Measurements from ENCODE around the gene SMOC2. TPM values are rescaled to one million over a fixed set of nuclear protein-coding genes. Genes with fewer than 3 reads are reported as not detected.

The SMOC2 gene
- total RNA-seq, 1 donor = not detected

- TF ChIP-seq, protein P1, sequence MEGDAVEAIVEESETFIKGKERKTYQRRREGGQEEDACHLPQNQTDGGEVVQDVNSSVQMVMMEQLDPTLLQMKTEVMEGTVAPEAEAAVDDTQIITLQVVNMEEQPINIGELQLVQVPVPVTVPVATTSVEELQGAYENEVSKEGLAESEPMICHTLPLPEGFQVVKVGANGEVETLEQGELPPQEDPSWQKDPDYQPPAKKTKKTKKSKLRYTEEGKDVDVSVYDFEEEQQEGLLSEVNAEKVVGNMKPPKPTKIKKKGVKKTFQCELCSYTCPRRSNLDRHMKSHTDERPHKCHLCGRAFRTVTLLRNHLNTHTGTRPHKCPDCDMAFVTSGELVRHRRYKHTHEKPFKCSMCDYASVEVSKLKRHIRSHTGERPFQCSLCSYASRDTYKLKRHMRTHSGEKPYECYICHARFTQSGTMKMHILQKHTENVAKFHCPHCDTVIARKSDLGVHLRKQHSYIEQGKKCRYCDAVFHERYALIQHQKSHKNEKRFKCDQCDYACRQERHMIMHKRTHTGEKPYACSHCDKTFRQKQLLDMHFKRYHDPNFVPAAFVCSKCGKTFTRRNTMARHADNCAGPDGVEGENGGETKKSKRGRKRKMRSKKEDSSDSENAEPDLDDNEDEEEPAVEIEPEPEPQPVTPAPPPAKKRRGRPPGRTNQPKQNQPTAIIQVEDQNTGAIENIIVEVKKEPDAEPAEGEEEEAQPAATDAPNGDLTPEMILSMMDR (IDR thresholded peaks at IDR 0.05; ENCODE audit: insufficient read depth, low read depth, low read length) = no peak
- no peak for DNase-seq (ENCODE audit: low read depth)
- H3K4me3 ChIP-seq (ENCODE audit: low read depth, low read length) = no peak overlapping the region
Measured at GRCh38 chr6:168578036-168578435, 137.1 kb downstream of the SMOC2 start.

DNA sequence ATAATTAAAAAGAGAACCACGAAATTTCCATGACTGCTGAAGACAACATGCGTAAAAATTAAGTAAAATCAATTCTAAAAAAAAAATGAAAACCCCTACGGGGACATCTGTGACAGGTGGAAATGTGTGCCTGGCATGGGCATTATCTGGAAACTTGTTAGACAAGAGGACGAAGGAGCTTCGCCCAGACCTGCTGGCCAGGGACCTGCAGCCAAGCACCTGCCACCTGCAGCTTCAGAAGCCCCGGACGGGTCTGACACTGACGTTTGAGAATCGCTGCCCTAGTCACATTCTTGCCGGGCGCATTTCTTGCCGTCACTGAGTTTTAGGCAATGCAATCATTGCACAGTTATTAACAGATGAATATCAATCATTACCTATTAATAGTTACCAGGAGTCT, 140.3 kb downstream of the SMOC2 start:
- TF ChIP-seq, protein P1 (IDR thresholded peaks at IDR 0.05; ENCODE audit: insufficient read depth, low read depth, low read length) = no peak
- DNase-seq (ENCODE audit: low read depth) = no peak
- H3K4me3 ChIP-seq (ENCODE audit: low read depth, low read length) = no peak overlapping the region

GRCh38 chr6:168581706-168582105, 140.7 kb downstream of the SMOC2 start:
- TF ChIP-seq, protein P1 (IDR thresholded peaks at IDR 0.05; ENCODE audit: insufficient read depth, low read depth, low read length) = no peak

DNA sequence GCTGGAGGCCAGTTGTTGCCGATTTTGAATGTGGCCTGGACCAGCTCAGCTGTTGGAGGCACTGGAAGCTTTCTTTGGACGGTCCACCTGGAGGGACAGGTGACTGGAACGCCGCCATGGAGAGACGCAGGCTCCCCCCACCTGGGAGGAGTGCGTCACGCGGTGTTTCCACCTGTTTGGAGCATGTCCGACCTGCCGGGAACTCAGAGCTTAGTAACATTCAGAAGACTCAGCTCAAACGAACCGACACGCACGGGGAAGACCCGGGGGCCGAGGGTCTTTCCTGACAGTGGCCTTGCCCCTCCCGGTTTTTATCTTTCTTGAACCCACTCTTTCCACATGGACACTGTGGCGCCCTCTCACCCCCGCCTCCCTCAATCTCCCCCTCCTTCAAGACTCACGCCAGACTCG, 141.6 kb downstream of the SMOC2 start:
- DNase-seq (ENCODE audit: low read depth) = no peak
- H3K4me3 ChIP-seq (ENCODE audit: low read depth, low read length) = no peak overlapping the region
- TF ChIP-seq, protein P1 (IDR thresholded peaks at IDR 0.05; ENCODE audit: insufficient read depth, low read depth, low read length) = no peak

More at GRCh38 chr6:168581706-168582105, 140.7 kb downstream of the SMOC2 start:
- no peak for DNase-seq (ENCODE audit: low read depth)
- H3K4me3 ChIP-seq (ENCODE audit: low read depth, low read length) = no peak overlapping the region

- TF ChIP-seq, protein P1 (IDR thresholded peaks at IDR 0.05; ENCODE audit: insufficient read depth, low read depth, low read length) = no peak
- no peak overlapping the region for H3K4me3 ChIP-seq (ENCODE audit: low read depth, low read length)
- DNase-seq (ENCODE audit: low read depth) = no peak
Measured at GRCh38 chr6:168583126-168583525, 142.1 kb downstream of the SMOC2 start.

GRCh38 chr6:168583821-168584220, 142.8 kb downstream of the SMOC2 start:
- no peak for DNase-seq (ENCODE audit: low read depth)
- H3K4me3 ChIP-seq (ENCODE audit: low read depth, low read length) = no peak overlapping the region
- TF ChIP-seq, protein P1 (IDR thresholded peaks at IDR 0.05; ENCODE audit: insufficient read depth, low read depth, low read length) = no peak

DNA sequence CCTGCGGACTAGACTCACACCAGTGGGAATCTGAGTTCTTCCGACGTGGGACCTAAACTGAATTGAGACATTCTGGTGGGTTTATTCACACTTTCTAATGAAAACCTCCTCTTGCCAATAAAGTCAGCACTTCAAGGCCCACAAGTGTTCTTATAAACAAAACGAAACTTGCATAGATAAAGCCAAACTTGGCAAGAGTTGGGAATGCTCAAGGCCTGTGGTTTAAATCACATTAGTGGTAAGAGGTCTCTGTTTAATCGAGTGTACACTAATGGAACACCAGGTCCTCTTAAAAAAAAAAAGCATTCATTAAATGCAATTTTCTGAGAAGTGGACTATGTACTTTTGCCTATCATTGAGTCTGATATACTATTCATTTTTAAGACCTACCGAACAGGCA, 143.3 kb downstream of the SMOC2 start:
- no peak overlapping the region for H3K4me3 ChIP-seq (ENCODE audit: low read depth, low read length)
- TF ChIP-seq, protein P1 (IDR thresholded peaks at IDR 0.05; ENCODE audit: insufficient read depth, low read depth, low read length) = no peak
- DNase-seq (ENCODE audit: low read depth) = no peak

Measured in fibroblast of villous mesenchyme (primary cell).